ENCODE measurements around the gene MTHFD1L. TPM values are rescaled to one million over a fixed set of nuclear protein-coding genes. Genes with fewer than 3 reads are reported as not detected.

The MTHFD1L gene
- total and polyA plus RNA-seq, 10 donors, result 6.7 to 32.1 (median 13.1) TPM

DNA sequence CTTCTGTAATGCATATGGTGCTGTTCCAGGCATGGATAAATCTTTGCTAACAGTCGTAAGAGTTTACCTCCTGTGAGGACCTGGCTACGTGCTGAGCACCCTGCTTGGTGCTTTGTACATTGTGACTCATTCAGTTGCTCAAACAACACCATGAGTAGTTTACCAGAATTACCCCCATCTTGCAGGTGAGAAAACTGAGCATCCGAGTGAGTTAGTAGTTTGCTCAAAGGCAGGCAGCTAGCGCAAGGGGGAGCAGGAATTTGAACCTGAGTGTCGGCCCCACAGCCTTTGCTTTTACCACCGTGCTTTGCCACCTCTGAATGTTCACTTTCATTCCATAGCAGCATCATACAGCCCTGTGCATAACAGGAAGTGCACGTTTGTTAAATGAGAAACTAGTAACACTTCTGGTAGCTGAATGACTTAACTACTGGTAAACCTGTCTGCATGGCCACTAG is 121.9 kb downstream of the MTHFD1L start:
- Histone ChIP-seq H3K9me3 (no peaks in the 10 kb centered on the region), H3K27me3 (replicated peaks in 1 of 7) (no peaks in the 10 kb centered on the region), H3K4me3 (no peak overlapping the region), H3K36me3 (peaks cover 0 to 11% (median 0%) of the 10 kb centered on the region in 6 donors), H3K27ac (peak overlapping the region in 2 of 8 donors; percentile 2 to 10), H3K4me1 (no peaks in the 10 kb centered on the region)
- TF ChIP-seq CTCF (IDR thresholded peaks at IDR 0.05 in 8 of 11, conservative IDR thresholded peaks at IDR 0.05 in 3 of 11) (no peak), POLR2A (IDR thresholded peaks at IDR 0.05) (no peak), POLR2AphosphoS5 (IDR thresholded peaks at IDR 0.05) (no peak)
- no peak for DNase-seq
- WGBS, 5 donors, result 61 to 77% (median 73%) methylated on average over 7 of the region's 7 CpGs
- intact Hi-C loops (cut with DNase I; ENCODE audit: low total_unique reads), result no loop called here

DNA sequence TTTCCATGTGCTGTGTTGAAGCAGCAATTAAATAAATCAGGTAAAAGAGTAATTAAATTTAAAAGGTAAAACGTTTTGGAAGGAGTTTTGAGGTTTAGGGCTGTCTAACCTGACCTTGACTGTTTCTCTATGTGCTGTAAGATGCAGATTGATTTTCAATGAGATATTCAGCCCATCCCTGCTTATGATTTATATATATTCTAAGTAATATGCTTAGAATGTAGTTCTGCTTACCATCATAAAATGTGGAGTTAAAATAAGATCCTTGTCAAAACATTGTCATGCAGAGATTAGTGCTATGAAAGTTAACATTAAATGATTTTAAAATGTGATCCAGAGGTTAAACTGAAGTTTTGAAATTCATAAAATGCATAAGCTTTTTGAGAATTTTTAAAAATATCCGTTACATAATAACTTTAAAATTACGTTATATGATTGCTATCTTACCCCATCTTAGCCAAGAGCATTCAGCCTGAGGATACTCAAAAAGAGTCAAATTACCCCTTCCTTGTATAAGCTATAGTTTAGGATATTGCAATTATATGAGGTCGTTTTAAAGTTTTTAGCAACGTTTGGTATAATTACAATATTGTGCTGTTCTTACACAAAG is 122.5 kb downstream of the MTHFD1L start:
- Histone ChIP-seq H3K27ac (peak overlapping the region in 1 of 8 donors; percentile 2), H3K36me3 (peaks cover 0 to 11% (median 0%) of the 10 kb centered on the region in 6 donors), H3K4me3 (no peak overlapping the region), H3K9me3 (no peaks in the 10 kb centered on the region), H3K27me3 (replicated peaks in 1 of 7) (no peaks in the 10 kb centered on the region), H3K4me1 (no peaks in the 10 kb centered on the region)
- TF ChIP-seq POLR2A (IDR thresholded peaks at IDR 0.05) (no peak), CTCF (IDR thresholded peaks at IDR 0.05 in 8 of 11, conservative IDR thresholded peaks at IDR 0.05 in 3 of 11) (no peak), POLR2AphosphoS5 (IDR thresholded peaks at IDR 0.05) (no peak)
- WGBS, 5 donors, result 68 to 83% (median 75%) methylated on average over 5 of the region's 5 CpGs
- intact Hi-C loops (cut with DNase I; ENCODE audit: low total_unique reads), result no loop called here
- DNase-seq, result no peak

DNA sequence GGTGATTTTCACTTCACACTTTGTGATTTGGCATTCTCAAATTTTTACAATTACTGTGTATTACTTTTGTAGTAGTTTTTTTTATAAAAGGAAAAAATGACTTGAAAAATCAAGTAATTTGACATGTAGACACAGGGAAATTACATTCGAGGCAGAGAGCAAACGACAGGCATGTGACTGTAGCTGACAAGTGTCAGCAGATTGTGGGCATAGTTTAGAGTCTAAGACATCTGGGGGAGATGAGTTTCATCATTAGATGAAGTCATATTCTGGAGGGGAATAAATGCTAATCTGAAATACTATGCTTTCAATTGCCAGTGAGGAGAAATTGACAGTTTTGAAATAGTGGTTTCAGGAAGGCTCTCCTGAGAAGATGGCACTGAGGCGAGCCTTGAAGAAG is 126.0 kb downstream of the MTHFD1L start:
- no peaks in the 10 kb centered on the region for H3K27me3 ChIP-seq (replicated peaks in 1 of 7)
- TF ChIP-seq CTCF (IDR thresholded peaks at IDR 0.05 in 8 of 11, conservative IDR thresholded peaks at IDR 0.05 in 3 of 11) (no peak), POLR2A (IDR thresholded peaks at IDR 0.05) (no peak), POLR2AphosphoS5 (IDR thresholded peaks at IDR 0.05) (no peak)
- no peaks in the 10 kb centered on the region for H3K9me3 ChIP-seq
- no peak overlapping the region for H3K27ac ChIP-seq
- WGBS, 5 donors, result 57 to 87% (median 73%) methylated on average over 3 of the region's 3 CpGs
- H3K4me3 ChIP-seq, result no peak overlapping the region
- no peaks in the 10 kb centered on the region for H3K4me1 ChIP-seq
- DNase-seq, result no peak
- intact Hi-C loops (cut with DNase I; ENCODE audit: low total_unique reads), result no loop called here
- peaks cover 0 to 10% (median 0%) of the 10 kb centered on the region in 6 donors for H3K36me3 ChIP-seq

- Histone ChIP-seq H3K27me3 (replicated peaks in 1 of 7) (no peaks in the 10 kb centered on the region), H3K27ac (no peak overlapping the region), H3K9me3 (no peaks in the 10 kb centered on the region), H3K4me3 (no peak overlapping the region), H3K36me3 (peaks cover 0 to 10% (median 0%) of the 10 kb centered on the region in 6 donors), H3K4me1 (no peaks in the 10 kb centered on the region)
- no peak for TF ChIP-seq CTCF (IDR thresholded peaks at IDR 0.05 in 8 of 11, conservative IDR thresholded peaks at IDR 0.05 in 3 of 11)
- TF ChIP-seq POLR2A (IDR thresholded peaks at IDR 0.05), result no peak
- TF ChIP-seq POLR2AphosphoS5 (IDR thresholded peaks at IDR 0.05), result no peak
- no peak for DNase-seq
- intact Hi-C loops (cut with DNase I; ENCODE audit: low total_unique reads), result no loop called here
- 93 to 99% (median 94%) methylated on average over 2 of the region's 2 CpGs for WGBS, 5 donors
Observed at GRCh38 chr6:150992262-150992661, 126.8 kb downstream of the MTHFD1L start.
